WTC11 (cell line): ENCODE measurements around the gene KIF5C.

ENCODE experiments used
- ELF4 ChIP-seq: sonication (generic); formaldehyde crosslinking; IDR thresholded peaks from 2 replicates; pipeline ENCODE4 v1.8.1; 2022; ENCODE audit warnings: low read depth, mild to moderate bottlenecking, moderate library complexity, missing genetic modification reagents
- SP1 ChIP-seq: sonication (generic); formaldehyde crosslinking; conservative IDR thresholded peaks from 2 replicates; pipeline ENCODE4 v1.8.1; 2022; ENCODE audit warnings: missing genetic modification reagents
- ZNF138 ChIP-seq: sonication (generic); formaldehyde crosslinking; conservative IDR thresholded peaks from 2 replicates; pipeline ENCODE4 v1.8.1; 2022; ENCODE audit warnings: mild to moderate bottlenecking, moderate library complexity, missing genetic modification reagents
- TF ChIP-seq, protein P1 (sequence below): sonication (generic); formaldehyde crosslinking; conservative IDR thresholded peaks from 2 replicates; pipeline ENCODE4 v1.8.1; 2023; ENCODE audit warnings: mild to moderate bottlenecking, low read depth, missing genetic modification reagents, moderate library complexity
- TF ChIP-seq, protein P2 (sequence below): sonication (generic); formaldehyde crosslinking; IDR thresholded peaks from 2 replicates; pipeline ENCODE4 v1.8.0; 2022; ENCODE audit warnings: mild to moderate bottlenecking, missing genetic modification reagents
- TF ChIP-seq, protein P3 (sequence below): sonication (generic); formaldehyde crosslinking; IDR thresholded peaks from 2 replicates; pipeline ENCODE4 v1.8.0; 2022; ENCODE audit warnings: mild to moderate bottlenecking, missing genetic modification reagents
- TF ChIP-seq, protein P4 (sequence below): fragments of 200-600 bp; IDR thresholded peaks from 2 replicates; pipeline ENCODE4 v1.8.0; 2022; ENCODE audit warnings: antibody characterized with exemption
- TF ChIP-seq, protein P5 (sequence below): sonication (generic); formaldehyde crosslinking; conservative IDR thresholded peaks from 2 replicates; pipeline ENCODE4 v1.8.1; 2022; ENCODE audit warnings: mild to moderate bottlenecking, missing genetic modification reagents
- TF ChIP-seq, protein P6 (sequence below): sonication (generic); formaldehyde crosslinking; IDR thresholded peaks from 2 replicates; pipeline ENCODE4 v1.8.1; 2022; ENCODE audit warnings: low read depth, missing genetic modification reagents, borderline replicate concordance
- TF ChIP-seq, protein P7 (sequence below): sonication (generic); formaldehyde crosslinking; IDR thresholded peaks from 2 replicates; pipeline ENCODE4 v1.8.0; 2022; ENCODE audit warnings: mild to moderate bottlenecking, missing genetic modification reagents
- TF ChIP-seq, protein P8 (sequence below): sonication (generic); formaldehyde crosslinking; IDR thresholded peaks from 2 replicates; pipeline ENCODE4 v1.8.1; 2023; ENCODE audit warnings: mild to moderate bottlenecking, missing genetic modification reagents, moderate library complexity
- TF ChIP-seq, protein P9 (sequence below): fragments of 250-450 bp; sonication (Bioruptor Pico); IDR thresholded peaks from 2 replicates; pipeline ENCODE4 v2.1.2; 2022; ENCODE audit warnings: mild to moderate bottlenecking, moderate library complexity

DNA sequence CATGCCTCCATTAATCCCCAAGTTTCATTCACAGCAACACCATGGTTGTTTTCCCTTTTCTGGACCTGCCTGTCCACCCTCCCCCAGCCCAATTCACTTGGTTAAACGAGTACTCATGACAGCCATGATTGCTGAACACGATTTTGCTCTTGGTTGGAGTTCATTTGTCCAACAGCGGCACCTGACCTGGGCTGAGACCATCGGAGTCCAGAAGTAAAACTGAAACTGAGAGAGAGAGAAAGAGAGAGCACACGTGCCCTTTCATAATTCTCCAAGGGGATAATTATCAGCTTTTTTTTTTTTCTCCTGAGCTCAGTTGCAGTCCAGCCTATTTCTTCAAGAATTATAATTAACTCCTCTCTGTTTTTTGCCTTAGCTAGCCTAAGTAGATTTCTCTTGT lies 13.7 kb upstream of the KIF5C start:
- TF ChIP-seq, protein P1, sequence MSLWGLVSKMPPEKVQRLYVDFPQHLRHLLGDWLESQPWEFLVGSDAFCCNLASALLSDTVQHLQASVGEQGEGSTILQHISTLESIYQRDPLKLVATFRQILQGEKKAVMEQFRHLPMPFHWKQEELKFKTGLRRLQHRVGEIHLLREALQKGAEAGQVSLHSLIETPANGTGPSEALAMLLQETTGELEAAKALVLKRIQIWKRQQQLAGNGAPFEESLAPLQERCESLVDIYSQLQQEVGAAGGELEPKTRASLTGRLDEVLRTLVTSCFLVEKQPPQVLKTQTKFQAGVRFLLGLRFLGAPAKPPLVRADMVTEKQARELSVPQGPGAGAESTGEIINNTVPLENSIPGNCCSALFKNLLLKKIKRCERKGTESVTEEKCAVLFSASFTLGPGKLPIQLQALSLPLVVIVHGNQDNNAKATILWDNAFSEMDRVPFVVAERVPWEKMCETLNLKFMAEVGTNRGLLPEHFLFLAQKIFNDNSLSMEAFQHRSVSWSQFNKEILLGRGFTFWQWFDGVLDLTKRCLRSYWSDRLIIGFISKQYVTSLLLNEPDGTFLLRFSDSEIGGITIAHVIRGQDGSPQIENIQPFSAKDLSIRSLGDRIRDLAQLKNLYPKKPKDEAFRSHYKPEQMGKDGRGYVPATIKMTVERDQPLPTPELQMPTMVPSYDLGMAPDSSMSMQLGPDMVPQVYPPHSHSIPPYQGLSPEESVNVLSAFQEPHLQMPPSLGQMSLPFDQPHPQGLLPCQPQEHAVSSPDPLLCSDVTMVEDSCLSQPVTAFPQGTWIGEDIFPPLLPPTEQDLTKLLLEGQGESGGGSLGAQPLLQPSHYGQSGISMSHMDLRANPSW: no peak
- TF ChIP-seq ELF4: no peak
- TF ChIP-seq, protein P2, sequence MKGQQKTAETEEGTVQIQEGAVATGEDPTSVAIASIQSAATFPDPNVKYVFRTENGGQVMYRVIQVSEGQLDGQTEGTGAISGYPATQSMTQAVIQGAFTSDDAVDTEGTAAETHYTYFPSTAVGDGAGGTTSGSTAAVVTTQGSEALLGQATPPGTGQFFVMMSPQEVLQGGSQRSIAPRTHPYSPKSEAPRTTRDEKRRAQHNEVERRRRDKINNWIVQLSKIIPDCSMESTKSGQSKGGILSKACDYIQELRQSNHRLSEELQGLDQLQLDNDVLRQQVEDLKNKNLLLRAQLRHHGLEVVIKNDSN: no peak
- TF ChIP-seq, protein P3, sequence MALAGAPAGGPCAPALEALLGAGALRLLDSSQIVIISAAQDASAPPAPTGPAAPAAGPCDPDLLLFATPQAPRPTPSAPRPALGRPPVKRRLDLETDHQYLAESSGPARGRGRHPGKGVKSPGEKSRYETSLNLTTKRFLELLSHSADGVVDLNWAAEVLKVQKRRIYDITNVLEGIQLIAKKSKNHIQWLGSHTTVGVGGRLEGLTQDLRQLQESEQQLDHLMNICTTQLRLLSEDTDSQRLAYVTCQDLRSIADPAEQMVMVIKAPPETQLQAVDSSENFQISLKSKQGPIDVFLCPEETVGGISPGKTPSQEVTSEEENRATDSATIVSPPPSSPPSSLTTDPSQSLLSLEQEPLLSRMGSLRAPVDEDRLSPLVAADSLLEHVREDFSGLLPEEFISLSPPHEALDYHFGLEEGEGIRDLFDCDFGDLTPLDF (CRISPR knock-in tag): no peak
- TF ChIP-seq, protein P4, sequence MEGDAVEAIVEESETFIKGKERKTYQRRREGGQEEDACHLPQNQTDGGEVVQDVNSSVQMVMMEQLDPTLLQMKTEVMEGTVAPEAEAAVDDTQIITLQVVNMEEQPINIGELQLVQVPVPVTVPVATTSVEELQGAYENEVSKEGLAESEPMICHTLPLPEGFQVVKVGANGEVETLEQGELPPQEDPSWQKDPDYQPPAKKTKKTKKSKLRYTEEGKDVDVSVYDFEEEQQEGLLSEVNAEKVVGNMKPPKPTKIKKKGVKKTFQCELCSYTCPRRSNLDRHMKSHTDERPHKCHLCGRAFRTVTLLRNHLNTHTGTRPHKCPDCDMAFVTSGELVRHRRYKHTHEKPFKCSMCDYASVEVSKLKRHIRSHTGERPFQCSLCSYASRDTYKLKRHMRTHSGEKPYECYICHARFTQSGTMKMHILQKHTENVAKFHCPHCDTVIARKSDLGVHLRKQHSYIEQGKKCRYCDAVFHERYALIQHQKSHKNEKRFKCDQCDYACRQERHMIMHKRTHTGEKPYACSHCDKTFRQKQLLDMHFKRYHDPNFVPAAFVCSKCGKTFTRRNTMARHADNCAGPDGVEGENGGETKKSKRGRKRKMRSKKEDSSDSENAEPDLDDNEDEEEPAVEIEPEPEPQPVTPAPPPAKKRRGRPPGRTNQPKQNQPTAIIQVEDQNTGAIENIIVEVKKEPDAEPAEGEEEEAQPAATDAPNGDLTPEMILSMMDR: no peak
- no peak for TF ChIP-seq ZNF138 (CRISPR knock-in tag)
- TF ChIP-seq, protein P5, sequence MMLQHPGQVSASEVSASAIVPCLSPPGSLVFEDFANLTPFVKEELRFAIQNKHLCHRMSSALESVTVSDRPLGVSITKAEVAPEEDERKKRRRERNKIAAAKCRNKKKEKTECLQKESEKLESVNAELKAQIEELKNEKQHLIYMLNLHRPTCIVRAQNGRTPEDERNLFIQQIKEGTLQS (CRISPR knock-in tag): no peak
- no peak for TF ChIP-seq SP1
- TF ChIP-seq, protein P6, sequence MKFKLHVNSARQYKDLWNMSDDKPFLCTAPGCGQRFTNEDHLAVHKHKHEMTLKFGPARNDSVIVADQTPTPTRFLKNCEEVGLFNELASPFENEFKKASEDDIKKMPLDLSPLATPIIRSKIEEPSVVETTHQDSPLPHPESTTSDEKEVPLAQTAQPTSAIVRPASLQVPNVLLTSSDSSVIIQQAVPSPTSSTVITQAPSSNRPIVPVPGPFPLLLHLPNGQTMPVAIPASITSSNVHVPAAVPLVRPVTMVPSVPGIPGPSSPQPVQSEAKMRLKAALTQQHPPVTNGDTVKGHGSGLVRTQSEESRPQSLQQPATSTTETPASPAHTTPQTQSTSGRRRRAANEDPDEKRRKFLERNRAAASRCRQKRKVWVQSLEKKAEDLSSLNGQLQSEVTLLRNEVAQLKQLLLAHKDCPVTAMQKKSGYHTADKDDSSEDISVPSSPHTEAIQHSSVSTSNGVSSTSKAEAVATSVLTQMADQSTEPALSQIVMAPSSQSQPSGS (CRISPR knock-in tag): no peak
- TF ChIP-seq, protein P7, sequence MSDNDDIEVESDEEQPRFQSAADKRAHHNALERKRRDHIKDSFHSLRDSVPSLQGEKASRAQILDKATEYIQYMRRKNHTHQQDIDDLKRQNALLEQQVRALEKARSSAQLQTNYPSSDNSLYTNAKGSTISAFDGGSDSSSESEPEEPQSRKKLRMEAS (CRISPR knock-in tag): no peak
- TF ChIP-seq, protein P8, sequence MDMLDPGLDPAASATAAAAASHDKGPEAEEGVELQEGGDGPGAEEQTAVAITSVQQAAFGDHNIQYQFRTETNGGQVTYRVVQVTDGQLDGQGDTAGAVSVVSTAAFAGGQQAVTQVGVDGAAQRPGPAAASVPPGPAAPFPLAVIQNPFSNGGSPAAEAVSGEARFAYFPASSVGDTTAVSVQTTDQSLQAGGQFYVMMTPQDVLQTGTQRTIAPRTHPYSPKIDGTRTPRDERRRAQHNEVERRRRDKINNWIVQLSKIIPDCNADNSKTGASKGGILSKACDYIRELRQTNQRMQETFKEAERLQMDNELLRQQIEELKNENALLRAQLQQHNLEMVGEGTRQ: no peak
- TF ChIP-seq, protein P9, sequence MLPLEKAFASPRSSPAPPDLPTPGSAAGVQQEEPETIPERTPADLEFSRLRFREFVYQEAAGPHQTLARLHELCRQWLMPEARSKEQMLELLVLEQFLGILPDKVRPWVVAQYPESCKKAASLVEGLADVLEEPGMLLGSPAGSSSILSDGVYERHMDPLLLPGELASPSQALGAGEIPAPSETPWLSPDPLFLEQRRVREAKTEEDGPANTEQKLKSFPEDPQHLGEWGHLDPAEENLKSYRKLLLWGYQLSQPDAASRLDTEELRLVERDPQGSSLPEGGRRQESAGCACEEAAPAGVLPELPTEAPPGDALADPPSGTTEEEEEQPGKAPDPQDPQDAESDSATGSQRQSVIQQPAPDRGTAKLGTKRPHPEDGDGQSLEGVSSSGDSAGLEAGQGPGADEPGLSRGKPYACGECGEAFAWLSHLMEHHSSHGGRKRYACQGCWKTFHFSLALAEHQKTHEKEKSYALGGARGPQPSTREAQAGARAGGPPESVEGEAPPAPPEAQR (CRISPR knock-in tag): no peak
